Activated CD4-positive, CD25-positive, alpha-beta regulatory T cell treated with anti-CD3 and anti-CD28 coated beads, Interleukin-2, amount 50 U/mL, for 24 hours (primary cell): ENCODE measurements around the gene ATP6V1G2.
"Not testable (repeated sequence)": the region's sequence is repeated elsewhere in the genome, so short reads cannot be mapped to it uniquely, and the experiment has no call there.

ENCODE experiments used
- ATAC-seq, 2 donors: fragments of 150-1000 bp; cut with Tn5 transposase; one replicate each; pipeline ENCODE4 v1.10.0; 2021; ENCODE audit warnings: mild to moderate bottlenecking in 1 of 2, moderate library complexity in 1 of 2

ATP6V1G2 gene

DNA sequence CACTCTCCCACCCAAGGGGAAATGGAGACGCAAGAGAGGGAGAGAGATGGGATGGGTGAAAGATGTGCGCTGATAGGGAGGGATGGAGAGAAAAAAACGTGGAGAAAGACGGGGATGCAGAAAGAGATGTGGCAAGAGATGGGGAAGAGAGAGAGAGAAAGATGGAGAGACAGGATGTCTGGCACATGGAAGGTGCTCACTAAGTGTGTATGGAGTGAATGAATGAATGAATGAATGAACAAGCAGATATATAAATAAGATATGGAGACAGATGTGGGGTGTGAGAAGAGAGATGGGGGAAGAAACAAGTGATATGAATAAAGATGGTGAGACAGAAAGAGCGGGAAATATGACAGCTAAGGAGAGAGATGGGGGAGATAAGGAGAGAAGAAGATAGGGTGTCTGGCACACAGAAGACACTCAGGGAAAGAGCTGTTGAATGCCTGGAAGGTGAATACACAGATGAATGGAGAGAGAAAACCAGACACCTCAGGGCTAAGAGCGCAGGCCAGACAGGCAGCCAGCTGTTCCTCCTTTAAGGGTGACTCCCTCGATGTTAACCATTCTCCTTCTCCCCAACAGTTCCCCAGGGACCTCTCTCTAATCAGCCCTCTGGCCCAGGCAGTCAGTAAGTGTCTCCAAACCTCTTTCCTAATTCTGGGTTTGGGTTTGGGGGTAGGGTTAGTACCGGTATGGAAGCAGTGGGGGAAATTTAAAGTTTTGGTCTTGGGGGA, 29.7 kb upstream of the ATP6V1G2 start:
- no peak for ATAC-seq

DNA sequence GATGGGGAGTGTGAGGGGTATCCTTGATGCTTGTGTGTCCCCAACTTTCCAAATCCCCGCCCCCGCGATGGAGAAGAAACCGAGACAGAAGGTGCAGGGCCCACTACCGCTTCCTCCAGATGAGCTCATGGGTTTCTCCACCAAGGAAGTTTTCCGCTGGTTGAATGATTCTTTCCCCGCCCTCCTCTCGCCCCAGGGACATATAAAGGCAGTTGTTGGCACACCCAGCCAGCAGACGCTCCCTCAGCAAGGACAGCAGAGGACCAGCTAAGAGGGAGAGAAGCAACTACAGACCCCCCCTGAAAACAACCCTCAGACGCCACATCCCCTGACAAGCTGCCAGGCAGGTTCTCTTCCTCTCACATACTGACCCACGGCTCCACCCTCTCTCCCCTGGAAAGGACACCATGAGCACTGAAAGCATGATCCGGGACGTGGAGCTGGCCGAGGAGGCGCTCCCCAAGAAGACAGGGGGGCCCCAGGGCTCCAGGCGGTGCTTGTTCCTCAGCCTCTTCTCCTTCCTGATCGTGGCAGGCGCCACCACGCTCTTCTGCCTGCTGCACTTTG, 29.0 kb upstream of the ATP6V1G2 start, which contains the start of gene TNF:
Gene TNF, plus strand, starts transcription at position 231 of the 567 bp plus-strand sequence. Its CDS starts 177 bp downstream, at position 408.
- peak; percentile 21 to 25 for ATAC-seq

DNA sequence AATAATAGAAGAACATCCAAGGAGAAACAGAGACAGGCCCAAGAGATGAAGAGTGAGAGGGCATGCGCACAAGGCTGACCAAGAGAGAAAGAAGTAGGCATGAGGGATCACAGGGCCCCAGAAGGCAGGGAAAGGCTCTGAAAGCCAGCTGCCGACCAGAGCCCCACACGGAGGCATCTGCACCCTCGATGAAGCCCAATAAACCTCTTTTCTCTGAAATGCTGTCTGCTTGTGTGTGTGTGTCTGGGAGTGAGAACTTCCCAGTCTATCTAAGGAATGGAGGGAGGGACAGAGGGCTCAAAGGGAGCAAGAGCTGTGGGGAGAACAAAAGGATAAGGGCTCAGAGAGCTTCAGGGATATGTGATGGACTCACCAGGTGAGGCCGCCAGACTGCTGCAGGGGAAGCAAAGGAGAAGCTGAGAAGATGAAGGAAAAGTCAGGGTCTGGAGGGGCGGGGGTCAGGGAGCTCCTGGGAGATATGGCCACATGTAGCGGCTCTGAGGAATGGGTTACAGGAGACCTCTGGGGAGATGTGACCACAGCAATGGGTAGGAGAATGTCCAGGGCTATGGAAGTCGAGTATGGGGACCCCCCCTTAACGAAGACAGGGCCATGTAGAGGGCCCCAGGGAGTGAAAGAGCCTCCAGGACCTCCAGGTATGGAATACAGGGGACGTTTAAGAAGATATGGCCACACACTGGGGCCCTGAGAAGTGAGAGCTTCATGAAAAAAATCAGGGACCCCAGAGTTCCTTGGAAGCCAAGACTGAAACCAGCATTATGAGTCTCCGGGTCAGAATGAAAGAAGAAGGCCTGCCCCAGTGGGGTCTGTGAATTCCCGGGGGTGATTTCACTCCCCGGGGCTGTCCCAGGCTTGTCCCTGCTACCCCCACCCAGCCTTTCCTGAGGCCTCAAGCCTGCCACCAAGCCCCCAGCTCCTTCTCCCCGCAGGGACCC, 28.0 kb upstream of the ATP6V1G2 start:
- no peak for ATAC-seq

GRCh38 chr6:31573239-31574105, 27.1 kb upstream of the ATP6V1G2 start:
- no peak for ATAC-seq

DNA sequence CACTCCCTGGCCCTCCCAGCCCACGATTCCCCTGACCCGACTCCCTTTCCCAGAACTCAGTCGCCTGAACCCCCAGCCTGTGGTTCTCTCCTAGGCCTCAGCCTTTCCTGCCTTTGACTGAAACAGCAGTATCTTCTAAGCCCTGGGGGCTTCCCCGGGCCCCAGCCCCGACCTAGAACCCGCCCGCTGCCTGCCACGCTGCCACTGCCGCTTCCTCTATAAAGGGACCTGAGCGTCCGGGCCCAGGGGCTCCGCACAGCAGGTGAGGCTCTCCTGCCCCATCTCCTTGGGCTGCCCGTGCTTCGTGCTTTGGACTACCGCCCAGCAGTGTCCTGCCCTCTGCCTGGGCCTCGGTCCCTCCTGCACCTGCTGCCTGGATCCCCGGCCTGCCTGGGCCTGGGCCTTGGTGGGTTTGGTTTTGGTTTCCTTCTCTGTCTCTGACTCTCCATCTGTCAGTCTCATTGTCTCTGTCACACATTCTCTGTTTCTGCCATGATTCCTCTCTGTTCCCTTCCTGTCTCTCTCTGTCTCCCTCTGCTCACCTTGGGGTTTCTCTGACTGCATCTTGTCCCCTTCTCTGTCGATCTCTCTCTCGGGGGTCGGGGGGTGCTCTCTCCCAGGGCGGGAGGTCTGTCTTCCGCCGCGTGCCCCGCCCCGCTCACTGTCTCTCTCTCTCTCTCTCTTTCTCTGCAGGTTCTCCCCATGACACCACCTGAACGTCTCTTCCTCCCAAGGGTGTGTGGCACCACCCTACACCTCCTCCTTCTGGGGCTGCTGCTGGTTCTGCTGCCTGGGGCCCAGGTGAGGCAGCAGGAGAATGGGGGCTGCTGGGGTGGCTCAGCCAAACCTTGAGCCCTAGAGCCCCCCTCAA, 25.9 kb upstream of the ATP6V1G2 start, which contains the start of gene LTA:
Gene LTA, plus strand, starts transcription at position 249 of the 871 bp plus-strand sequence. Its CDS starts 454 bp downstream, at position 703.
- ATAC-seq = peak; percentile 51 to 54

DNA sequence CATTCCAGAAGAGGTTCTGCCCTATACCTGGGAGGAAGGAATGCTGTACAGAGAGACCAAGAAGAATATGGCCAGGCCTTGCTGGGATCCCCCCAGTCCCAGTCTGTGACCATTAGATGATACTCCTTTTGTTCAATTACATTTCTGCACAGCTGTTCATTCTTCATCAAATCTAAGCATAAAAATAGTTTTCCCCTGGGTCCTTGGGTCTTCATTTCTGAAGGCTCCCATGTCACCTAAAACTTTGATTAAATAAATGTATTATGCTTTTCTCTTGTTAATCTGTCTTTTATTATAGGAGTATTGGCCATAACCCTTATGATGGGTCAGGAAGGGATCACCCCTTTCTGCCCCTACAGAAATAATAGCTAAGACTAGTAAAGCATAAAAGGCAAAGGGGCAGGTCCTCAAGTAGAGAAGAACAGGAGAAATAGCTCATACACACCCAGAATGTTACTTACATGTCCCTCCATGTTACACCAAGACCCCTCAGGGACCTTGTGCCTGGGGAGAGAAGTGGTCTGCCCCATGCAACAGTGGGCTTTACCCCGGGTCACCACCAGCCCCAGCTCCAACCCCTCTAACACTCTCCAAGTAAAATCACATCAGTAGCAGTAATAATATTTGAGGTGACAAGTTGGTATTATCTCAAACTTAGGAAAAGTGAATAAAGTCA, 23.6 kb upstream of the ATP6V1G2 start:
- no peak for ATAC-seq

GRCh38 chr6:31568537-31568961, 22.1 kb upstream of the ATP6V1G2 start:
- ATAC-seq = peak; percentile 68

DNA sequence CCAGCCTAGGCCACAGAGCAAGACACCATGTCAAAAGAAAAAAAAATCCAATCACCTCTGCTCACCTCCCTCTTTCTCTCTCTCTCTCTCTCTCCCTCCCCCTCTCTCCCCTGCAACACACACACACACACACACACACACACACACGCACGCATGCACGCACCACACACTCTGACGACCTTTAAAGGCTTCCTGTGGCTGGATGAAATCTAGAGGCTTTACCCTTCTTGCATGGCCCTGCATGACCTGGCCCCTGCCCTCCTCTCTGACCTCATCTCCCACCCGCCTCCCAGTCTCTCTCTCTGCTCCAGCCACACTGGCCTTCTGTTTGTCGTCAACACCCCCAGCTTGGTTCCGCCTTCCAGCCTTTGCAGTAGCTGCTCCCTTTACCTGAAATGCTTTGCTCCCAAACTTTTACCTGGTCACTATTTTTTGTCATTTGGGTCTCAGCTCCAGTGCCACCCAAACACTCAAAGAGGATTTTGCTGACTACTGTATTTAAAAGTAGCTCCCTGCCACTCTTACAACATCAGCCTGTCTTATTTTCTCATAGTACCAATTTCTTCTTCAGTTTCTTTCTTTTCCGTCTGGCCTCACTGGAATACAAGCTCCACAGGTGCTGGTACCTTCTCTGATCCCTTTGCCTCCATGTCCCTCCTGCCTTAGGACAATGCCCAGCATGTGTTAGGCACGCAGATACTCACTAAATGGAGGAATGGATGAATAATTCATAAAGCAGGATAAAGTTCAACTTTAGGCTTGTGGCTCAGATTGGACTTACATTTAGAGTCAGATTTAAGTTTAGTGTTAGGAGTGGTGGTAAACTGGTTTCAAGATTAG, 21.3 kb upstream of the ATP6V1G2 start:
- no peak for ATAC-seq

GRCh38 chr6:31560697-31561058, 14.3 kb upstream of the ATP6V1G2 start:
- no peak for ATAC-seq

GRCh38 chr6:31559958-31560696, 13.7 kb upstream of the ATP6V1G2 start:
- ATAC-seq = peak; percentile 54 to 65

DNA sequence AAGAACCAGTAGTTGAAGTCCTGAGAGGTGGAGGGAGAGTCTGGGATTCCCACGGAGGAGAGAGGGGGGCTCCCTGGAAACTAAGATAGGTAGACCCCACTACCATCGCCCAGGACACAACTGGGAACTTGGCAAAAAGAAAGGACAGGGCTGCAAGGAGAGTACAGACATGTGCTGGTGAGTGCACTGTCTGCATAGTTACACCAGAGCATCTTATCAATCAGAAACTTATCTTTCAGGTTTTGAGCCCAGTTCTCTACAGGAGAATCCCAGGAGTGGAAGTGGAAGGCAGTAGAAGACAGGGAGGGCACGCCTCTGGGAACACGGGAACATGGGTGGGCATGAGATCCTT, 13.2 kb upstream of the ATP6V1G2 start:
- peak; percentile 21 to 34 for ATAC-seq

- ATAC-seq = peak; percentile 69 to 72
Observed at GRCh38 chr6:31558631-31559500, 12.5 kb upstream of the ATP6V1G2 start.

GRCh38 chr6:31558318-31558625, 11.9 kb upstream of the ATP6V1G2 start:
- ATAC-seq = no peak

DNA sequence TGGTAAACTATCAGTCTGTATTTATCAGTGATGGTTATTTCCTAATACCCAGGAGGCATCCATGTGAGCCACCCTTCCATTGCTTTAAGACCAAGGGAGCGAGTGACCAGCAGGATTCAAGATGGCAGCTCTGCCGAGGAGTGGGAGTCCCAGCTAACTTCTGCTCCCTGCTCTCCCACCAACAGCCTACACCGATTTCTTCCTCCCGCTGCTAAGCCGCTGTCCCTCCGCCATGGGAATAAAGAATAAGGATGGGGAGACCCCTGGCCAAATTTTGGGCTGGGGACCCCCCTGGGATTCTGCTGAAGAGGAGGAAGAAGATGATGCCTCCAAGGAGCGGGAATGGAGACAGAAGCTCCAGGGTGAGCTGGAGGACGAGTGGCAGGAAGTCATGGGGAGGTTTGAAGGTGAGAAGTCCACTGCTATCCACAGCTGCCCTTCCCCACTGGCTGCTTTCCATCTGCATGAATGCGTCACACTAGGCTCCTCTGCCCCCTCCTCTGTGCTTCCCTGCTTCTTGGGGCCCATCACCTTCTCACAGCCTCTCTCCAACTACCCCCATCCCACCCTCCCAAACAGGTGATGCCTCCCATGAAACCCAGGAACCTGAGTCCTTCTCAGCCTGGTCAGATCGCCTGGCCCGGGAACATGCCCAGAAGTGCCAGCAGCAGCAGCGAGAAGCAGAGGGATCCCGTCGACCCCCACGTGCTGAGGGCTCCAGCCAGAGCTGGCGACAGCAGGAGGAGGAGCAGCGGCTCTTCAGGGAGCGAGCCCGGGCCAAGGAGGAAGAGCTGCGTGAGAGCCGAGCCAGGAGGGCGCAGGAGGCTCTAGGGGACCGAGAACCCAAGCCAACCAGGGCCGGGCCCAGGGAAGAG, 11.3 kb upstream of the ATP6V1G2 start:
- no peak for ATAC-seq

GRCh38 chr6:31556307-31556706, 9.9 kb upstream of the ATP6V1G2 start:
- no peak for ATAC-seq

DNA sequence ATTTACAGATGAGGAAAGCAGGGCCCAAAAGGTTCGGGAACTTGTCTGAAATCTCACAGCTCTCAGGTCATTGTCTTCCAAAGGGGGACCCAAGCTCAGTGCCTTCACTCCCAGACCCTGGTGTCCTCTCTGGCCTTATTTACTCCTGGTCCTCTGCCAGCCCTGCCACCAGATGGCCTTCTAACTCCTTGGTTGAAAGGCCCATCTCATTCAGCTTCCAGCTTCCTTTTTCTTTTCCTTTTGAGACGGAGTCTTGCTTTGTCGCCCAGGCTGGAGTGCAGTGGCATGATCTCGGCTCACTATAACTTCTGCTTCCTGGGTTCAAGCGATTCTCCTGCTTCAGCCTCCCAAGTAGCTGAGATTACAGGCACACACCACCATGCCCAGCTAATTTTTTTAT, 5.0 kb upstream of the ATP6V1G2 start:
- not testable (repeated sequence) for ATAC-seq

DNA sequence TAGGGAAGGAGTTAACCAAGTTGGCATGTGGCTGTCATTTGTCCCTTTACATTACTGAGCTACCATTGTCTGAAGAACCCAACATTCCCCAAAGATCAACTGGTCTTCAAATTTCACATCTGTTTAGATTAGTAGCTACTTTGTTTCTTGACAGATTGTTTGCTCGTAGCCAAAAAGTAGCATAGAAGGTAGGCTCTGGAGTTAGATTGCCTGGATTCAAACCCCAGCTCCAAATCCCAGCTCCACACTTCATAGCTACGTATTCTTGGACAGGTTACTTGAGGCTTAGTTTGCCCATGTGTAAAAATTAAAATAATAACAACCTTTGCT, 2.1 kb upstream of the ATP6V1G2 start:
- no peak for ATAC-seq
